HepG2 (cell line): ENCODE results near the gene FREM3. TPM values are rescaled to one million over a fixed set of nuclear protein-coding genes. Genes with fewer than 3 reads are reported as not detected.
"Not testable (repeated sequence)": the region's sequence is repeated elsewhere in the genome, so short reads cannot be mapped to it uniquely, and the experiment has no call there.

ENCODE experiments used
- ATAC-seq: fragments of 200-7000 bp; cut with Tn5 transposase; 3 replicates; pipeline ENCODE4 v1.9.1; 2020; ENCODE audit warnings: mild to moderate bottlenecking, moderate library complexity
- BruUV-seq: library from RNA; stranded (reverse); fragments of 400-500 nt; replicated peaks from 2 replicates; lab custom pipeline; 2021; lab: Mats Ljungman, UMichigan
- CTCF ChIA-PET: fragments of 300-600 bp; formaldehyde crosslinking; extraction: SDS; loops from one replicate; lab custom pipeline; 2021; ENCODE audit warnings: low total read pairs, inconsistent platforms, low intra/inter-chr PET ratio; lab: Yijun Ruan, JAX
- POLR2A ChIA-PET: fragments of 350-600 bp; sonication (Branson Sonifier 250); formaldehyde crosslinking; loops from one replicate; lab custom pipeline; 2020; ENCODE audit warnings: antibody characterized with exemption, inconsistent platforms; lab: Yijun Ruan, JAX
- DNase-seq: peaks from one replicate; pipeline ENCODE4 v3.0.0-alpha.2; 2015; ENCODE audit warnings: low spot score
- FAIRE-seq: peaks from 3 replicates; lab custom pipeline; 2011; peaks lifted over from hg19 to GRCh38; lab: Jason Lieb, UNC
- H2AFZ ChIP-seq: one replicate; pipeline ENCODE4 v1.6.1; 2011; ENCODE audit warnings: low read length, inconsistent platforms
- H3K27ac ChIP-seq: fragments of 300-600 bp; 3 replicates; pipeline ENCODE4 v1.8.0; 2011; ENCODE audit warnings: mixed run types, mild to moderate bottlenecking, mixed read lengths, low read length, inconsistent platforms; ENCODE audit not compliant: insufficient read depth; ENCODE audit errors: extremely low read length
- H3K27me3 ChIP-seq, 2 experiments: fragments of 200-600 bp in 1 of 2; 2 replicates in 1 of 2; 3 replicates in 1 of 2; pipeline versions ENCODE4 v1.6.0 to v1.8.0; 2011; ENCODE audit warnings: low read length in 2 of 2, mild to moderate bottlenecking in 2 of 2, moderate library complexity in 2 of 2, inconsistent platforms in 1 of 2; ENCODE audit not compliant: insufficient read depth in 2 of 2, control insufficient read depth in 1 of 2
- H3K36me3 ChIP-seq, 2 experiments: fragments of 200-600 bp in 1 of 2; replicated peaks in 1 of 2; 2 replicates in 1 of 2; 3 replicates in 1 of 2; pipeline versions ENCODE4 v1.5.1 to v1.8.0; 2011; ENCODE audit warnings: low read length in 2 of 2, inconsistent platforms in 1 of 2; ENCODE audit not compliant: insufficient read depth in 2 of 2, control insufficient read depth in 1 of 2
- H3K4me1 ChIP-seq: 2 replicates; pipeline ENCODE4 v1.5.1; 2012; ENCODE audit warnings: low read length, inconsistent platforms; ENCODE audit not compliant: insufficient read depth
- H3K4me2 ChIP-seq: 2 replicates; pipeline ENCODE4 v1.6.0; 2011; ENCODE audit warnings: low read depth, low read length, inconsistent platforms
- H3K4me3 ChIP-seq, 3 experiments: fragments of 200-600 bp in 1 of 3; sonication (generic), shearing (Covaris generic) in 1 of 3; replicated peaks in 1 of 3; 2 replicates each; pipeline ENCODE4 v1.5.1; 2011 to 2016; ENCODE audit warnings: low read length in 3 of 3, inconsistent platforms in 2 of 3, low read depth in 2 of 3, mild to moderate bottlenecking in 2 of 3, control low read depth in 1 of 3, mixed read lengths in 1 of 3; ENCODE audit not compliant: insufficient read depth in 1 of 3
- H3K79me2 ChIP-seq: one replicate; pipeline ENCODE4 v1.6.1; 2011; ENCODE audit warnings: low read length, inconsistent platforms; ENCODE audit not compliant: insufficient read depth
- H3K9ac ChIP-seq: 2 replicates; pipeline ENCODE4 v1.6.0; 2011; ENCODE audit warnings: mild to moderate bottlenecking, low read depth, low read length, inconsistent platforms; ENCODE audit not compliant: insufficient read depth
- H3K9me3 ChIP-seq: 2 replicates; pipeline ENCODE4 v1.5.1; 2012; ENCODE audit warnings: mild to moderate bottlenecking, low read length
- H4K20me1 ChIP-seq: 2 replicates; pipeline ENCODE4 v1.6.0; 2011; ENCODE audit warnings: inconsistent platforms, mild to moderate bottlenecking, low read length, moderate library complexity; ENCODE audit not compliant: insufficient read depth
- ARNTL ChIP-seq: sonication (generic); formaldehyde crosslinking; IDR thresholded peaks from 2 replicates; pipeline ENCODE4 v1.4.0; 2020; ENCODE audit warnings: mild to moderate bottlenecking, missing genetic modification reagents
- DMAP1 ChIP-seq: IDR thresholded peaks from 2 replicates; pipeline ENCODE4 v1.6.1; 2016
- MXI1 ChIP-seq: IDR thresholded peaks from 3 replicates; pipeline ENCODE4 v1.6.1; 2012; ENCODE audit warnings: low read depth, low read length, inconsistent platforms, borderline replicate concordance
- PCBP2 ChIP-seq: fragments of 200-400 bp; formaldehyde crosslinking; optimal IDR thresholded peaks from 2 replicates; pipeline ENCODE3; 2018; ENCODE audit warnings: low read length, low read depth; ENCODE audit not compliant: poor library complexity, severe bottlenecking
- PHB2 ChIP-seq: fragments of 450-650 bp; IDR thresholded peaks from 2 replicates; pipeline ENCODE4 v1.6.1; 2018; ENCODE audit not compliant: partially characterized antibody
- POLR2A ChIP-seq, 2 experiments: IDR thresholded peaks; 2 replicates each; pipeline ENCODE4 v1.6.1; 2011; ENCODE audit warnings: low read depth in 2 of 2, low read length in 2 of 2, mild to moderate bottlenecking in 1 of 2, moderate library complexity in 1 of 2; ENCODE audit not compliant: insufficient read depth in 1 of 2
- PRDM4 ChIP-seq: sonication (generic); formaldehyde crosslinking; IDR thresholded peaks from 2 replicates; pipeline ENCODE4 v1.9.0; 2021; ENCODE audit warnings: missing genetic modification reagents, borderline replicate concordance
- THYN1 ChIP-seq: sonication (generic); formaldehyde crosslinking; IDR thresholded peaks from 2 replicates; pipeline ENCODE4 v1.8.1; 2023; ENCODE audit warnings: low read depth, mild to moderate bottlenecking, moderate library complexity, missing genetic modification reagents, borderline replicate concordance
- ZBTB3 ChIP-seq: sonication (generic); formaldehyde crosslinking; IDR thresholded peaks from 2 replicates; pipeline ENCODE4 v1.4.0; 2020; ENCODE audit warnings: low read depth, mild to moderate bottlenecking, moderate library complexity, missing genetic modification reagents, borderline replicate concordance
- ZNF20 ChIP-seq: sonication (generic); formaldehyde crosslinking; IDR thresholded peaks from 2 replicates; pipeline ENCODE4 v1.4.0; 2020; ENCODE audit warnings: mild to moderate bottlenecking, moderate library complexity, missing genetic modification reagents
- ZNF564 ChIP-seq: sonication (generic); formaldehyde crosslinking; IDR thresholded peaks from 2 replicates; pipeline ENCODE4 v1.8.1; 2023; ENCODE audit warnings: mild to moderate bottlenecking, missing genetic modification reagents
- ZNF768 ChIP-seq: sonication (generic); formaldehyde crosslinking; IDR thresholded peaks from 2 replicates; pipeline ENCODE4 v1.4.0; 2020; ENCODE audit warnings: missing genetic modification reagents
- ZNF878 ChIP-seq: sonication (generic); formaldehyde crosslinking; IDR thresholded peaks from 2 replicates; pipeline ENCODE4 v1.8.1; 2023; ENCODE audit warnings: mild to moderate bottlenecking, missing genetic modification reagents, moderate library complexity
- WGBS: methylation state at CpG from one replicate; pipeline ENCODE4 v1.1.6; 2017; ENCODE audit warnings: low lambda C conversion rate; 5-methylcytosine and 5-hydroxymethylcytosine counted together
- in situ Hi-C: cut with HindIII; loops from 2 replicates; pipeline ENCODE4 v1.10.0; 2017; ENCODE audit warnings: low pct_unique_long_range_greater_than_20kb; ENCODE audit not compliant: extremely low pct_ligation_motif_present
- intact Hi-C: fragments of 100-400 bp; cut with micrococcal nuclease; formaldehyde crosslinking; loops from one replicate; pipeline ENCODE4 v1.10.0; 2022; ENCODE audit not compliant: unreplicated experiment
- polyA plus RNA-seq, 8 experiments: library from polyadenylated mRNA; depleted of rRNA in 3 of 8; stranded (reverse) in 7 of 8; unstranded in 1 of 8; fragments of >200 nt; fragmentation: Illumina TruSeq in 4 of 8; extraction: Trizol in 4 of 8; gene quantifications; 2 replicates each; pipeline versions ENCODE4 v1.2.1 to v1.2.3, GENCODE V29; 2011 to 2016; ENCODE audit warnings: low read depth in 4 of 8, missing spikeins in 1 of 8, mixed read lengths in 1 of 8; ENCODE audit not compliant: insufficient read depth in 1 of 8
- total RNA-seq, 5 experiments: library from RNA; depleted of rRNA; stranded (reverse); fragments of >200 nt; fragmentation: Illumina TruSeq; extraction: Trizol; gene quantifications; 2 replicates each; pipeline ENCODE4 v1.2.3, GENCODE V29; 2016; ENCODE audit warnings: low read depth in 1 of 5
- TF ChIP-seq, protein P1 (sequence below): sonication (generic); formaldehyde crosslinking; IDR thresholded peaks from 2 replicates; pipeline ENCODE4 v1.5.1; 2020; ENCODE audit warnings: missing genetic modification reagents, mild to moderate bottlenecking, borderline replicate concordance

Gene FREM3
- total and polyA plus RNA-seq, 2 of the 13 experiments (the other 11 are each of a cell fraction or from before 2014, with no cell fraction given): not detected

DNA sequence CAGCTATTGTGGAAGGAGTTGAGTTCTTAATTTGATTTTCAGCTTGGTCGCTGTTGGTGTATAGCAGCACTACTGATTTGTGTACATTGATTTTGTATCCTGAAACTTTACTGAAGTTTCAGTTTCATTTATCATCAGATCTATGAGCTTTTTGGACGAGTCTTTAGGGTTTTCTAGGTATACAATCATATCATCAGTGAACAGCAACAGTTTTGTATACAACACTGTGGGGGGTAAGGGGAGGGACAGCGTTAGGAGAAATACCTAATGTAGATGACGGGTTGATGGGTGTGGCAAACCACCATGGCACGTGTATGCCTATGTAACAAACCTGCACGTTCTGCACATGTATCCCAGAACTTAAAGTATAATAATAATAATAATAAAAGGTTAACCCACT is 35.6 kb upstream of the FREM3 start:
- H3K4me3 ChIP-seq, H3K79me2 ChIP-seq, BruUV-seq, DNase-seq, H3K4me1 ChIP-seq, H2AFZ ChIP-seq, in situ Hi-C loops, H3K27ac ChIP-seq, FAIRE-seq, H3K27me3 ChIP-seq, CTCF ChIA-PET, H3K9me3 ChIP-seq, H4K20me1 ChIP-seq, H3K36me3 ChIP-seq, intact Hi-C loops, ATAC-seq, H3K9ac ChIP-seq, POLR2A ChIA-PET, H3K4me2 ChIP-seq: not testable (repeated sequence)
- 2% methylated on average over 6 of the region's 6 CpGs for WGBS

- Histone ChIP-seq H3K9me3 (no peaks in the 10 kb centered on the region), H4K20me1 (no peaks in the 10 kb centered on the region), H3K27ac (no peak overlapping the region), H3K79me2 (no peaks in the 10 kb centered on the region), H3K9ac (no peak overlapping the region), H3K4me2 (no peak overlapping the region), H3K27me3 (no peaks in the 10 kb centered on the region), H3K4me1 (no peaks in the 10 kb centered on the region), H2AFZ (no peak overlapping the region), H3K36me3 (no peaks in the 10 kb centered on the region), H3K4me3 (no peak overlapping the region)
- WGBS: 0% methylated on average over 3 of the region's 3 CpGs
- DNase-seq (no peak), FAIRE-seq (no peak), ATAC-seq (no peak)
- intact Hi-C loops (no loop called here), in situ Hi-C loops (no loop called here)
- CTCF ChIA-PET: no interaction called here
- no TSS peak for BruUV-seq
- TF ChIP-seq ZNF878 (CRISPR knock-in tag) (no peak), THYN1 (CRISPR knock-in tag) (no peak), ZNF564 (no peak), DMAP1 (CRISPR knock-in tag) (no peak), ZBTB3 (CRISPR knock-in tag) (no peak), MXI1 (no peak), PRDM4 (CRISPR knock-in tag) (no peak), POLR2A (IDR thresholded peaks at IDR 0.05; ENCODE audit: insufficient read depth in 1 of 2, low read depth in 2 of 2, low read length in 2 of 2) (no peak), PCBP2 (no peak), ZNF768 (CRISPR knock-in tag) (no peak), PHB2 (no peak), ARNTL (CRISPR knock-in tag) (no peak), ZNF20 (no peak)
- TF ChIP-seq, protein P1, sequence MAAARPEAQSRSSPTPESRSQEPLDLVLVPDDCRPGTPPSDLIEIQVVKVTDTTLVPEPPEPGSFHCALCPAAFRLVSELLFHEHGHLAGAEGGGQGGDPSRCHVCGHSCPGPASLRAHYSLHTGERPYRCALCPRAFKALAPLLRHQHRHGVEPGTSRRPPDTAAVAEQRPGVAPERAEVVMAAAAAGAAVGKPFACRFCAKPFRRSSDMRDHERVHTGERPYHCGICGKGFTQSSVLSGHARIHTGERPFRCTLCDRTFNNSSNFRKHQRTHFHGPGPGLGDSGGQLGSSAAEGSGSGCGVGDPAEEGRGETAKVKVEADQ: no peak
- TF ChIP-seq, all 625 proteins: peak for 0
- POLR2A ChIA-PET: no interaction called here
Observed at GRCh38 chr4:143728166-143728565, 27.7 kb upstream of the FREM3 start.
